Rectal smooth muscle tissue (tissue), 1 donor: Measurements from ENCODE around the gene ECM1.

Experiments
- H3K27ac ChIP-seq: one replicate; pipeline ENCODE4 v1.7.0; 2013; ENCODE audit warnings: low read depth, low read length, inconsistent platforms
- H3K27me3 ChIP-seq: one replicate; pipeline ENCODE4 v1.7.0; 2013; ENCODE audit warnings: low read length; ENCODE audit not compliant: control insufficient read depth, insufficient read depth
- H3K36me3 ChIP-seq: one replicate; pipeline ENCODE4 v1.7.0; 2013; ENCODE audit warnings: low read length; ENCODE audit not compliant: control insufficient read depth, insufficient read depth
- H3K4me1 ChIP-seq: one replicate; pipeline ENCODE4 v1.7.0; 2013; ENCODE audit warnings: low read length; ENCODE audit not compliant: control insufficient read depth, insufficient read depth
- H3K4me3 ChIP-seq: one replicate; pipeline ENCODE4 v1.7.0; 2013; ENCODE audit warnings: low read length
- H3K9ac ChIP-seq: one replicate; pipeline ENCODE4 v1.7.0; 2013; ENCODE audit warnings: low read length

ECM1 gene

GRCh38 chr1:150484861-150485260 is 23.0 kb upstream of the ECM1 start:
- Histone ChIP-seq H3K27ac (no peak overlapping the region), H3K27me3 (no peaks in the 10 kb centered on the region), H3K9ac (no peak overlapping the region), H3K36me3 (no peaks in the 10 kb centered on the region), H3K4me3 (no peak overlapping the region), H3K4me1 (no peaks in the 10 kb centered on the region)

GRCh38 chr1:150486966-150487762 is 20.7 kb upstream of the ECM1 start, which contains the start of gene TARS2:
Gene TARS2, plus strand, starts transcription at chr1:150487419. Its CDS starts 32 bp downstream, at chr1:150487451.
- Histone ChIP-seq H3K36me3 (peaks cover 7% of the 10 kb centered on the region), H3K27ac (peak within 1 kb of the TSS; percentile 74), H3K27me3 (no peaks in the 10 kb centered on the region), H3K9ac (peak within 1 kb of the TSS; percentile 80), H3K4me3 (peak within 1 kb of the TSS; percentile 94), H3K4me1 (no peaks in the 10 kb centered on the region)

GRCh38 chr1:150487763-150488115 is 20.2 kb upstream of the ECM1 start:
- H3K27ac ChIP-seq, result no peak overlapping the region
- H3K27me3 ChIP-seq, result no peaks in the 10 kb centered on the region
- peaks cover 11% of the 10 kb centered on the region for H3K36me3 ChIP-seq
- no peaks in the 10 kb centered on the region for H3K4me1 ChIP-seq
- H3K9ac ChIP-seq, result peak overlapping the region; percentile 69
- H3K4me3 ChIP-seq, result peak overlapping the region; percentile 94

- Histone ChIP-seq H3K36me3 (peaks cover 17% of the 10 kb centered on the region), H3K4me3 (no peak overlapping the region), H3K4me1 (no peaks in the 10 kb centered on the region), H3K27ac (no peak overlapping the region), H3K9ac (no peak overlapping the region), H3K27me3 (no peaks in the 10 kb centered on the region)
Observed at GRCh38 chr1:150493175-150493574, 14.7 kb upstream of the ECM1 start.

- Histone ChIP-seq H3K27ac (no peak overlapping the region), H3K4me3 (no peak overlapping the region), H3K36me3 (peaks cover 17% of the 10 kb centered on the region), H3K9ac (no peak overlapping the region), H3K27me3 (no peaks in the 10 kb centered on the region), H3K4me1 (no peaks in the 10 kb centered on the region)
Observed at GRCh38 chr1:150498342-150498741, 9.6 kb upstream of the ECM1 start.

GRCh38 chr1:150505431-150505830 is 2.5 kb upstream of the ECM1 start:
- H3K9ac ChIP-seq, result no peak overlapping the region
- no peaks in the 10 kb centered on the region for H3K4me1 ChIP-seq
- no peak overlapping the region for H3K4me3 ChIP-seq
- H3K27ac ChIP-seq, result no peak overlapping the region
- no peaks in the 10 kb centered on the region for H3K27me3 ChIP-seq
- peaks cover 18% of the 10 kb centered on the region for H3K36me3 ChIP-seq

GRCh38 chr1:150508982-150509381 is 1.1 kb downstream of the ECM1 start:
- Histone ChIP-seq H3K27ac (no peak overlapping the region), H3K27me3 (no peaks in the 10 kb centered on the region), H3K36me3 (peaks cover 14% of the 10 kb centered on the region), H3K4me1 (no peaks in the 10 kb centered on the region), H3K4me3 (no peak overlapping the region), H3K9ac (no peak overlapping the region)

GRCh38 chr1:150511551-150511950 is 3.6 kb downstream of the ECM1 start:
- no peaks in the 10 kb centered on the region for H3K27me3 ChIP-seq
- H3K4me3 ChIP-seq, result no peak overlapping the region
- no peak overlapping the region for H3K9ac ChIP-seq
- H3K36me3 ChIP-seq, result peaks cover 3% of the 10 kb centered on the region
- H3K27ac ChIP-seq, result no peak overlapping the region
- peaks cover 5% of the 10 kb centered on the region for H3K4me1 ChIP-seq

GRCh38 chr1:150511985-150512660 is 4.2 kb downstream of the ECM1 start:
- Histone ChIP-seq H3K27ac (no peak overlapping the region), H3K4me3 (no peak overlapping the region), H3K36me3 (no peaks in the 10 kb centered on the region), H3K27me3 (no peaks in the 10 kb centered on the region), H3K4me1 (peaks cover 6% of the 10 kb centered on the region), H3K9ac (no peak overlapping the region)

- H3K4me1 ChIP-seq, result peaks cover 6% of the 10 kb centered on the region
- H3K27ac ChIP-seq, result no peak overlapping the region
- no peak overlapping the region for H3K9ac ChIP-seq
- no peak overlapping the region for H3K4me3 ChIP-seq
- no peaks in the 10 kb centered on the region for H3K36me3 ChIP-seq
- no peaks in the 10 kb centered on the region for H3K27me3 ChIP-seq
Observed at GRCh38 chr1:150512846-150513245, 4.9 kb downstream of the ECM1 start.

GRCh38 chr1:150513351-150513791 is 5.5 kb downstream of the ECM1 start:
- H3K36me3 ChIP-seq, result no peaks in the 10 kb centered on the region
- H3K9ac ChIP-seq, result no peak overlapping the region
- H3K27ac ChIP-seq, result no peak overlapping the region
- peaks cover 6% of the 10 kb centered on the region for H3K4me1 ChIP-seq
- no peaks in the 10 kb centered on the region for H3K27me3 ChIP-seq
- H3K4me3 ChIP-seq, result no peak overlapping the region

GRCh38 chr1:150514260-150514659 is 6.4 kb downstream of the ECM1 start:
- no peak overlapping the region for H3K27ac ChIP-seq
- no peaks in the 10 kb centered on the region for H3K27me3 ChIP-seq
- H3K4me3 ChIP-seq, result no peak overlapping the region

More at GRCh38 chr1:150514260-150514659, 6.4 kb downstream of the ECM1 start:
- Histone ChIP-seq H3K9ac (no peak overlapping the region), H3K36me3 (no peaks in the 10 kb centered on the region), H3K4me1 (peaks cover 6% of the 10 kb centered on the region)
